Transverse colon (tissue), 4 donors: Measurements from ENCODE around the gene CHAT. TPM values are rescaled to one million over a fixed set of nuclear protein-coding genes. Genes with fewer than 3 reads are reported as not detected.

Source experiments
- DNase-seq: peaks from one replicate; pipeline ENCODE4 v3.0.0-alpha.2; 2019
- H3K27ac ChIP-seq, 4 donors: fragments of 200-600 bp; sonication (generic); 2 replicates each; pipeline ENCODE4 v1.5.1; 2016 to 2018; ENCODE audit warnings: inconsistent platforms in 4 of 4
- H3K27me3 ChIP-seq: fragments of 200-600 bp; sonication (generic); 2 replicates; pipeline ENCODE4 v1.5.1; 2017; ENCODE audit warnings: inconsistent platforms
- H3K36me3 ChIP-seq, 4 donors: fragments of 200-600 bp; sonication (generic); 2 replicates each; pipeline ENCODE4 v1.5.1; 2017 to 2019; ENCODE audit warnings: inconsistent platforms in 4 of 4
- H3K4me1 ChIP-seq, 4 donors: fragments of 200-600 bp; sonication (generic); 2 replicates each; pipeline ENCODE4 v1.5.1; 2017 to 2020; ENCODE audit warnings: inconsistent platforms in 4 of 4
- H3K4me3 ChIP-seq, 4 donors: fragments of 200-600 bp; sonication (generic); 1 replicate in 1 of 4; 2 replicates in 3 of 4; pipeline versions ENCODE4 v1.5.1 to v1.6.1; 2017 to 2019; ENCODE audit warnings: inconsistent platforms in 4 of 4
- H3K9me3 ChIP-seq, 2 donors: fragments of 200-600 bp; sonication (generic); 2 replicates each; pipeline ENCODE4 v1.5.1; 2017 to 2019; ENCODE audit warnings: inconsistent platforms in 2 of 2
- CTCF ChIP-seq, 5 experiments: fragments of 200-600 bp in 3 of 5; fragments of 450-650 bp in 2 of 5; sonication (generic) in 3 of 5; IDR thresholded peaks; 1 replicate in 2 of 5; 2 replicates in 3 of 5; pipeline ENCODE4 v1.5.1; 2016 to 2017; ENCODE audit warnings: antibody characterized with exemption in 5 of 5, inconsistent platforms in 3 of 5, mild to moderate bottlenecking in 2 of 5, moderate library complexity in 1 of 5
- EP300 ChIP-seq: sonication (generic); formaldehyde crosslinking; IDR thresholded peaks from one replicate; pipeline ENCODE4 v1.6.1; 2017; ENCODE audit warnings: antibody characterized with exemption, low read depth
- POLR2A ChIP-seq: fragments of 450-650 bp; IDR thresholded peaks from one replicate; pipeline ENCODE4 v1.6.1; 2016; ENCODE audit warnings: antibody characterized with exemption, mild to moderate bottlenecking, moderate library complexity
- POLR2AphosphoS5 ChIP-seq, 3 donors: sonication (generic); formaldehyde crosslinking; IDR thresholded peaks; one replicate each; pipeline ENCODE4 v1.6.1; 2016; ENCODE audit warnings: antibody characterized with exemption in 3 of 3
- WGBS, 2 donors: methylation state at CpG; one replicate each; pipeline ENCODE4 v1.1.5; 2018; ENCODE audit warnings: low coverage in 1 of 2; 5-methylcytosine and 5-hydroxymethylcytosine counted together
- in situ Hi-C, 4 donors: fragments of 200-750 bp; cut with MboI; loops; one replicate each; pipeline versions ENCODE4 v1.15.0 to v1.15.1; 2017; ENCODE audit warnings: low sequenced_read_pairs in 3 of 4, low pct_ligation_motif_present in 1 of 4, low pct_unique_long_range_greater_than_20kb in 1 of 4
- intact Hi-C: fragments of 100-400 bp; cut with DNase I; formaldehyde crosslinking; loops from one replicate; pipeline ENCODE4 v1.15.1; 2023; ENCODE audit warnings: low total_unique reads
- total RNA-seq, 4 donors: library from RNA; depleted of rRNA; stranded (reverse); fragments of >200 nt; gene quantifications; one replicate each; pipeline ENCODE4 v1.1.0, GENCODE V29; 2016

Gene CHAT
- total RNA-seq, 4 donors from 2014 or later = 1.1 to 3.8 TPM; not detected in 2

GRCh38 chr10:49700211-49700610, 86.4 kb downstream of the CHAT start:
- no peaks in the 10 kb centered on the region for H3K9me3 ChIP-seq
- intact Hi-C loops = loop anchor here (10.0 kb wide), 1 partner anchor 1905 kb away; no protein-coding TSS in a partner anchor
- in situ Hi-C loops = no loop called here
- no peaks in the 10 kb centered on the region for H3K4me1 ChIP-seq
- no peak for DNase-seq
- TF ChIP-seq POLR2AphosphoS5 (IDR thresholded peaks at IDR 0.05) (no peak), POLR2A (no peak), CTCF (IDR thresholded peaks at IDR 0.05) (no peak), EP300 (no peak)
- 85% methylated on average over 3 of the region's 3 CpGs; no CpG with 5 or more reads in 1 of the 2 donors for WGBS, 2 donors
- no peak overlapping the region for H3K4me3 ChIP-seq
- no peaks in the 10 kb centered on the region for H3K27me3 ChIP-seq
- H3K36me3 ChIP-seq = no peaks in the 10 kb centered on the region
- H3K27ac ChIP-seq = no peak overlapping the region

DNA sequence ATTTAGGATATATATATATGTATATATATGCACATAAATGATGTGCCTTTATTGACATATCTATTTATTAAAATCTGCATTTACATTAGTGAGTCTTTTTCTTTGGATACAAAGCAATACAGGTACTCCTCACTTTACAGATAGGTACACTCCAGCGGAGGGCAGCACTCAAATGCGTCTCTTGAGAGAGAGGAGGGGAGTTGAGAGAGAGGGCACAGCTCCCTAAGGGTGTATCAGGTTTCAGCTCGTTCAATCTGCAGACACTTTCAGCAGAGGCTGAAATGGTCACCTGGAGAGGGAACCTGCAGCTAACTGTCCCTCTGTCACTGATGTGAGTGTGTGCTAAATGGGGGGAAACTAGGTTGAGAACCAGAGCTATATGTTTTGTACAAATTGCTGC, 87.2 kb downstream of the CHAT start:
- Histone ChIP-seq H3K36me3 (no peaks in the 10 kb centered on the region), H3K4me3 (no peak overlapping the region), H3K27ac (no peak overlapping the region), H3K9me3 (no peaks in the 10 kb centered on the region), H3K4me1 (no peaks in the 10 kb centered on the region), H3K27me3 (no peaks in the 10 kb centered on the region)
- TF ChIP-seq POLR2AphosphoS5 (IDR thresholded peaks at IDR 0.05) (no peak), POLR2A (no peak), CTCF (IDR thresholded peaks at IDR 0.05) (no peak), EP300 (no peak)
- 18% methylated on average over 3 of the region's 3 CpGs; no CpG with 5 or more reads in 1 of the 2 donors for WGBS, 2 donors
- intact Hi-C loops = loop anchor here (10.0 kb wide), 1 partner anchor 1904 kb away; no protein-coding TSS in a partner anchor
- no peak for DNase-seq
- in situ Hi-C loops = no loop called here

DNA sequence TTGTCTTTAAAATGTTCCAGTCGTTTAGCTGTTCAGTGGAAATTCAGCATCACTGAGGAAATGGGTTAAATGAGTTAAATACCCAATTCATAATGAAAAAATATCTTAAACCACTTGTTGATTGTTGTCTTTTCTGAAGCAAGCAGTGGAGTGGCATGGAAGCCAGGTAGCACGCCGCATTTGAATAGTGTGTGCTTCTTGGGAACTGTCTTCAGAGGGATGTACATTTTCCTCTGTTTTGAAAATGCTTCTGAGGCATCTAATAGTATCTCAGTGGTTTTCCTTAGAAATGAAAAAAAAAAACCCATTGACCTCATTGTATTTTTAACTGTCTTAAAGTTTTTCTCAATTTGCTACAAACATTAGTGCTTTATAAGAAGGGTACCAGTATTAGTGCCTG, 93.7 kb downstream of the CHAT start:
- H3K36me3 ChIP-seq = no peaks in the 10 kb centered on the region
- no peak for TF ChIP-seq POLR2A
- TF ChIP-seq CTCF (IDR thresholded peaks at IDR 0.05) = no peak
- H3K27ac ChIP-seq = no peak overlapping the region
- no peaks in the 10 kb centered on the region for H3K4me1 ChIP-seq
- WGBS, 2 donors = 67 to 76% methylated on average over 3 of the region's 3 CpGs
- H3K9me3 ChIP-seq = no peaks in the 10 kb centered on the region
- no peaks in the 10 kb centered on the region for H3K27me3 ChIP-seq
- no peak for DNase-seq
- intact Hi-C loops = loop anchor here (10.0 kb wide), 1 partner anchor 1897 kb away; no protein-coding TSS in a partner anchor
- in situ Hi-C loops = no loop called here
- no peak overlapping the region for H3K4me3 ChIP-seq

DNA sequence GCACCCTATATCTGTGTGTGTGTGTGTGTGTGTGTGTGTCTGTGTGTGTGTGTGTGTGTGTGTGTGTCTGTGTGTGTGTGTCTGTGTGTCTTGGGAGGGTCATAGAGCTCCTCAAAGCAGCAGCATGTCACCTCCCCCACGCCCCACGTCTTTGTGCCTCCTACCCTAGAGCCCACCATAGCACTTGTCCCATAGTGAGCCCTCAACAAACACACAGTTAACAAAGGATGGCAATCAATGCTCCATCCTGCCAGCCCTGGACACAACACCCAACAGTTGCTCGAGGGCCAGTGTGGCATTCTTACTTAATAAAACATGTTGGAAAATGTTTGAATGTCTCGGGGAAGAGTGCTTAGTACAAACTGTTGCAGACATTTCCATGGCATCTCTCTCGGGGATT, 96.1 kb downstream of the CHAT start:
- no peak for DNase-seq
- no peaks in the 10 kb centered on the region for H3K36me3 ChIP-seq
- no peaks in the 10 kb centered on the region for H3K4me1 ChIP-seq
- WGBS, 2 donors = 73% methylated on average over 5 of the region's 5 CpGs; no CpG with 5 or more reads in 1 of the 2 donors
- H3K4me3 ChIP-seq = no peak overlapping the region
- no peak for TF ChIP-seq POLR2A
- no peak for TF ChIP-seq POLR2AphosphoS5 (IDR thresholded peaks at IDR 0.05)
- no peak for TF ChIP-seq EP300
- no peak for TF ChIP-seq CTCF (IDR thresholded peaks at IDR 0.05)
- in situ Hi-C loops = no loop called here
- no peak overlapping the region for H3K27ac ChIP-seq
- intact Hi-C loops = loop anchor here (10.0 kb wide), 1 partner anchor 1895 kb away; no protein-coding TSS in a partner anchor
- H3K27me3 ChIP-seq = no peaks in the 10 kb centered on the region
- no peaks in the 10 kb centered on the region for H3K9me3 ChIP-seq
